ENCODE measurements around the gene PISD. TPM values are rescaled to one million over a fixed set of nuclear protein-coding genes. Genes with fewer than 3 reads are reported as not detected.
A peak's percentile ranks its signal among the peaks of the same experiment; 100 is the strongest.
"Not testable (repeated sequence)": the region's sequence is repeated elsewhere in the genome, so short reads cannot be mapped to it uniquely, and the experiment has no call there.

The PISD gene
- 31.6 and 45.8 TPM in 2 replicates for total RNA-seq (2014; rRNA removed; shearing (Covaris generic); ENCODE audit: low replicate concordance)

DNA sequence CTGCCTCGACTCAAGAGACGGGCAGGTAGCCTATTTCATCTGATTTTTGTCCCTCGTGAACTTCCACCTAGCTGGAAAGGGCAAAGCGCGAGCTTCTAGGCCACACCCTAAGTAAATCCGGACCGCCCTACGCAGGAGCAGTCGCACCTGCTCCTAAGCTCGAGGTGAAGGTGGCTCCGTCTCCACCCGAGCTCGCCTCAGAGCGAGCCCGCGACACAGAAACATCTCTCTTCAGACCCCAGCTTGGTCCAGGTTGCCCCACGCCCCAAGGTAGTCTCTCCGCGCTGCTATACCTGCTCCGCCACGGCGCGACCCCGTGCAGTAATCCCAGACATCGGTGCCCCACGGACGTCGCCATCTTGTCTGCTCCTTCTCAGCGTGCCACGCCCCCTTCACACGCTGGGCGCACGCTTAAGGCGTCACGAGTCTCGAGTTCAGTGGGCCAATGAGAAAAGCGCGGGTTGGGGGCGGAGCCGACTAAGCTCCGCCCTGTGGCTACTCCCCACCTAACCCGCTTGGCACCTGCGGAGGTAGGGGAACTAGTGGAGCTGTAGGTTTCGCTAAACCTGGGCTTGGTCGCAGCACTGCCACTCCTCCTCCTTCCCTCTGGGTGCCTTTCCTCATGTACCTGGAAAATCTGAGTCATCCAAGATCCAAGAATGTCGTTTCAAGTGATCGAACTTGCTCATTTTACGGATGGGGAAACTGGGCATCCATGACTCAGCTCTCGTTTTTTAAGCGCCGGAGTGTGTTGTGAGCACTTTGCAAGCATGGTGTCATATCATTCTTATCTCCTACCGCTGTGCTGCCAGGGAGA, at the start of gene PISD:
TSS of gene PISD (minus strand) at position 365 of the 817 bp plus-strand sequence. CDS start at position 358, 7 bp downstream.
- no peaks in the 10 kb centered on the region for H3K9me2 ChIP-seq (replicated peaks; ENCODE audit: insufficient read depth, low read length)
- no peaks in the 10 kb centered on the region for H4K20me1 ChIP-seq (ENCODE audit: insufficient read depth, low read depth, low read length)
- H3K27me3 ChIP-seq (ENCODE audit: low read length) = no peaks in the 10 kb centered on the region
- peak; percentile 99 for DNase-seq
- peak within 1 kb of the TSS; percentile 88 for H3K4me2 ChIP-seq (ENCODE audit: low read depth, low read length, poor library complexity, severe bottlenecking)
- H3K4me1 ChIP-seq (ENCODE audit: low read length) = peaks cover 18% of the 10 kb centered on the region
- H3K4me3 ChIP-seq (ENCODE audit: low read length) = peak within 1 kb of the TSS; percentile 96
- no peaks in the 10 kb centered on the region for H3K9me3 ChIP-seq (ENCODE audit: low read length)
- peak within 1 kb of the TSS; percentile 95 for H2AFZ ChIP-seq (ENCODE audit: low read length)
- H3K9ac ChIP-seq (ENCODE audit: low read length) = peak within 1 kb of the TSS; percentile 74
- H3K36me3 ChIP-seq (ENCODE audit: insufficient read depth, low read length) = no peaks in the 10 kb centered on the region
- peak within 1 kb of the TSS; percentile 28; the same call in 1 of the 2 replicates for H3K27ac ChIP-seq (ENCODE audit: low read length)
- peaks cover 45% of the 10 kb centered on the region for H3K79me2 ChIP-seq (ENCODE audit: low read length)

GRCh38 chr22:31711226-31711625, 49.2 kb upstream of the PISD start:
- H3K27me3 ChIP-seq (ENCODE audit: low read length); H4K20me1 ChIP-seq (ENCODE audit: insufficient read depth, low read depth, low read length); H3K9me2 ChIP-seq (replicated peaks; ENCODE audit: insufficient read depth, low read length); H3K4me3 ChIP-seq (ENCODE audit: low read length); H2AFZ ChIP-seq (ENCODE audit: low read length); H3K9me3 ChIP-seq (ENCODE audit: low read length); H3K27ac ChIP-seq (ENCODE audit: low read length); H3K4me1 ChIP-seq (ENCODE audit: low read length); DNase-seq; H3K9ac ChIP-seq (ENCODE audit: low read length); H3K4me2 ChIP-seq (ENCODE audit: low read depth, low read length, poor library complexity, severe bottlenecking): not testable (repeated sequence)
- Histone ChIP-seq H3K36me3 (ENCODE audit: insufficient read depth, low read length) (peaks cover 37% of the 10 kb centered on the region; the same call in 1 of the 2 replicates), H3K79me2 (ENCODE audit: low read length) (peaks cover 35% of the 10 kb centered on the region)

GRCh38 chr22:31707519-31707918, 45.5 kb upstream of the PISD start:
- Histone ChIP-seq H3K9ac (ENCODE audit: low read length) (no peak overlapping the region), H3K79me2 (ENCODE audit: low read length) (peaks cover 17% of the 10 kb centered on the region), H3K36me3 (ENCODE audit: insufficient read depth, low read length) (peaks cover 29% of the 10 kb centered on the region; the same call in 1 of the 2 replicates), H3K9me3 (ENCODE audit: low read length) (no peaks in the 10 kb centered on the region), H3K27me3 (ENCODE audit: low read length) (no peaks in the 10 kb centered on the region), H3K4me3 (ENCODE audit: low read length) (no peak overlapping the region), H3K9me2 (replicated peaks; ENCODE audit: insufficient read depth, low read length) (no peaks in the 10 kb centered on the region), H2AFZ (ENCODE audit: low read length) (no peak overlapping the region), H3K4me2 (ENCODE audit: low read depth, low read length, poor library complexity, severe bottlenecking) (no peak overlapping the region), H3K4me1 (ENCODE audit: low read length) (no peaks in the 10 kb centered on the region), H4K20me1 (ENCODE audit: insufficient read depth, low read depth, low read length) (no peaks in the 10 kb centered on the region), H3K27ac (ENCODE audit: low read length) (no peak overlapping the region)
- no peak for DNase-seq

DNA sequence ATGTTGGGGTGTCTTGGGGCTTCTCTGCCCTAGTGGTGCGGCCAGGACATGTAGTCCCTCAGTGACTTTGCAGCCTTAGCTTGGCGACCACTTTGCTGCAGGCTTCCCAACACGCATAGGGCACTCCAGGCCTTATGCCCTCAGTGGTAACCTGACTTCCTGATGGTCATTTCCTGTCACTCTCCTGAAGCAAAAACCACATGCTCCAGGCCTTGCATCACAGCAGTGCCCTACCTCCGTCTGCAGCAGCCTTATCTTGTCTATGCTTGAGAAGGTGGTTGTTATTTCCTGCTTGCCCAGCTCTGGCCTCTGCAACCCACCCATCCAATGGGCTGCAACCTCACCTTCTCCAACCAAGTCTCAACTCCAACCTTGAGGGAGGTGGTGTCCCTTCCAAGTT, 33.4 kb upstream of the PISD start:
- Histone ChIP-seq H3K9me3 (ENCODE audit: low read length) (no peaks in the 10 kb centered on the region), H3K4me3 (ENCODE audit: low read length) (no peak overlapping the region), H3K79me2 (ENCODE audit: low read length) (no peaks in the 10 kb centered on the region), H3K9me2 (replicated peaks; ENCODE audit: insufficient read depth, low read length) (no peaks in the 10 kb centered on the region), H3K9ac (ENCODE audit: low read length) (no peak overlapping the region), H4K20me1 (ENCODE audit: insufficient read depth, low read depth, low read length) (no peaks in the 10 kb centered on the region), H3K27me3 (ENCODE audit: low read length) (no peaks in the 10 kb centered on the region), H3K27ac (ENCODE audit: low read length) (no peak overlapping the region), H3K4me1 (ENCODE audit: low read length) (no peaks in the 10 kb centered on the region), H2AFZ (ENCODE audit: low read length) (no peak overlapping the region), H3K36me3 (ENCODE audit: insufficient read depth, low read length) (peaks cover 37% of the 10 kb centered on the region; the same call in 1 of the 2 replicates), H3K4me2 (ENCODE audit: low read depth, low read length, poor library complexity, severe bottlenecking) (no peak overlapping the region)
- no peak for DNase-seq

GRCh38 chr22:31694046-31694445, 32.0 kb upstream of the PISD start:
- not testable (repeated sequence) for H3K27me3 ChIP-seq (ENCODE audit: low read length); H4K20me1 ChIP-seq (ENCODE audit: insufficient read depth, low read depth, low read length); H3K4me2 ChIP-seq (ENCODE audit: low read depth, low read length, poor library complexity, severe bottlenecking); H2AFZ ChIP-seq (ENCODE audit: low read length); H3K4me1 ChIP-seq (ENCODE audit: low read length); DNase-seq; H3K9ac ChIP-seq (ENCODE audit: low read length); H3K79me2 ChIP-seq (ENCODE audit: low read length); H3K4me3 ChIP-seq (ENCODE audit: low read length); H3K9me3 ChIP-seq (ENCODE audit: low read length); H3K27ac ChIP-seq (ENCODE audit: low read length); H3K9me2 ChIP-seq (replicated peaks; ENCODE audit: insufficient read depth, low read length)
- peaks cover 30% of the 10 kb centered on the region; the same call in 1 of the 2 replicates for H3K36me3 ChIP-seq (ENCODE audit: insufficient read depth, low read length)

DNA sequence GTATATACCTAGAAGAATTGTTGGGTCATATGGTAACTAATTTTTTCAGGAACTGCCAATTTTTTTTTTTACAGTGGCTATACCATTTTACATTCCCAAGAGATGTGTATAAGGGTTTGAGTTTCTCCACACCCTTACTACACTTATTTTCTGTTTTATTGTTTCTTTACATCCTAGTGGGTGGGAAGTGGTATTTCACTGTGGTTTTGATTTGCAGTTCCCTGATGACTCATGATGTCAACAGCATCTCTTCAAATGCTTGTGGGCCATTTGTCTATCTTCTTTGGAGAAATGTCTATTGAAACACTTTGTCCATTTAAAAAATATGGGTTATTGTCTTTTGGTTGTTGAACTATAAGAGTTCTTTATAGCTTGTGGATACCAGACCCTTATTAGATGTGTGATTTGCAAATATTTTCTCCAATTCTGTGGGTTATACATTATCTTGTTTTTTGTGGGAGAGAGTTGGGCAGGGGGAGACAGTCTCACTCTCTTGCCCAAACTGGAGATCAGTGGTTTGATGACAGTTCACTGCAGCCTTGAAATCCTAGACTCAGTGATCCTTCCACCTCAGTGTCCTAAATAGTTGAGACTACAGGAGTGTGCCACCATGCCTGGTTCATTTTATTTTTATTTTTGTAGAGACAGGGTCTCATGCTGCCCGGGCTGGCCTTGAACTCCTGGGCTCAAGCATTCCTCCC, 30.3 kb upstream of the PISD start:
- H3K9ac ChIP-seq (ENCODE audit: low read length) = no peak overlapping the region
- H3K36me3 ChIP-seq (ENCODE audit: insufficient read depth, low read length) = peaks cover 29% of the 10 kb centered on the region; the same call in 1 of the 2 replicates
- no peak overlapping the region for H3K4me3 ChIP-seq (ENCODE audit: low read length)
- H2AFZ ChIP-seq (ENCODE audit: low read length) = no peak overlapping the region
- H4K20me1 ChIP-seq (ENCODE audit: insufficient read depth, low read depth, low read length) = no peaks in the 10 kb centered on the region
- no peaks in the 10 kb centered on the region for H3K79me2 ChIP-seq (ENCODE audit: low read length)
- H3K9me2 ChIP-seq (replicated peaks; ENCODE audit: insufficient read depth, low read length) = no peaks in the 10 kb centered on the region
- no peaks in the 10 kb centered on the region for H3K27me3 ChIP-seq (ENCODE audit: low read length)
- no peak overlapping the region for H3K4me2 ChIP-seq (ENCODE audit: low read depth, low read length, poor library complexity, severe bottlenecking)
- H3K9me3 ChIP-seq (ENCODE audit: low read length) = no peaks in the 10 kb centered on the region
- no peaks in the 10 kb centered on the region for H3K4me1 ChIP-seq (ENCODE audit: low read length)
- DNase-seq = no peak
- no peak overlapping the region for H3K27ac ChIP-seq (ENCODE audit: low read length)

GRCh38 chr22:31691408-31691807, 29.4 kb upstream of the PISD start:
- H3K4me3 ChIP-seq (ENCODE audit: low read length) = no peak overlapping the region
- H3K79me2 ChIP-seq (ENCODE audit: low read length) = no peaks in the 10 kb centered on the region
- H3K27ac ChIP-seq (ENCODE audit: low read length) = no peak overlapping the region
- no peak overlapping the region for H3K4me2 ChIP-seq (ENCODE audit: low read depth, low read length, poor library complexity, severe bottlenecking)
- no peak for DNase-seq
- no peaks in the 10 kb centered on the region for H3K9me2 ChIP-seq (replicated peaks; ENCODE audit: insufficient read depth, low read length)
- H3K36me3 ChIP-seq (ENCODE audit: insufficient read depth, low read length) = peaks cover 23% of the 10 kb centered on the region; the same call in 1 of the 2 replicates
- H3K9me3 ChIP-seq (ENCODE audit: low read length) = no peaks in the 10 kb centered on the region
- H3K4me1 ChIP-seq (ENCODE audit: low read length) = no peaks in the 10 kb centered on the region
- H3K27me3 ChIP-seq (ENCODE audit: low read length) = no peaks in the 10 kb centered on the region
- no peak overlapping the region for H3K9ac ChIP-seq (ENCODE audit: low read length)
- H4K20me1 ChIP-seq (ENCODE audit: insufficient read depth, low read depth, low read length) = no peaks in the 10 kb centered on the region
- no peak overlapping the region for H2AFZ ChIP-seq (ENCODE audit: low read length)

Data from Karpas-422 (cell line).